ENCODE results near the gene HGF.

Gene HGF

GRCh38 chr7:81662531-81662930 is 107.3 kb downstream of the HGF start:
- H3K4me3 ChIP-seq (ENCODE audit: low read depth, low read length) = no peak overlapping the region
- no peak for TF ChIP-seq CTCF (conservative IDR thresholded peaks at IDR 0.05; ENCODE audit: low read depth, low read length)
- peak; percentile 50 for DNase-seq (ENCODE audit: low read depth)

GRCh38 chr7:81659697-81660395 is 110.0 kb downstream of the HGF start:
- no peak overlapping the region for H3K4me3 ChIP-seq (ENCODE audit: low read depth, low read length)
- no peak for TF ChIP-seq CTCF (conservative IDR thresholded peaks at IDR 0.05; ENCODE audit: low read depth, low read length)
- peak; percentile 63 for DNase-seq (ENCODE audit: low read depth)

GRCh38 chr7:81657551-81657950 is 112.3 kb downstream of the HGF start:
- no peak overlapping the region for H3K4me3 ChIP-seq (ENCODE audit: low read depth, low read length)
- TF ChIP-seq CTCF (conservative IDR thresholded peaks at IDR 0.05; ENCODE audit: low read depth, low read length) = no peak
- no peak for DNase-seq (ENCODE audit: low read depth)

- no peak for DNase-seq (ENCODE audit: low read depth)
- no peak overlapping the region for H3K4me3 ChIP-seq (ENCODE audit: low read depth, low read length)
- no peak for TF ChIP-seq CTCF (conservative IDR thresholded peaks at IDR 0.05; ENCODE audit: low read depth, low read length)
Measured at GRCh38 chr7:81655271-81655670, 114.6 kb downstream of the HGF start.

- no peak for DNase-seq (ENCODE audit: low read depth)
- TF ChIP-seq CTCF (conservative IDR thresholded peaks at IDR 0.05; ENCODE audit: low read depth, low read length) = no peak
- H3K4me3 ChIP-seq (ENCODE audit: low read depth, low read length) = no peak overlapping the region
Measured at GRCh38 chr7:81652225-81652624, 117.6 kb downstream of the HGF start.

Measured in choroid plexus epithelial cell (primary cell).